ENCODE results near the gene ALKBH2. TPM values are rescaled to one million over a fixed set of nuclear protein-coding genes. Genes with fewer than 3 reads are reported as not detected.

ALKBH2 gene
- total and polyA plus RNA-seq, 2 of the 8 experiments (the other 6 are each of a cell fraction or from before 2014, with no cell fraction given): 19.1 to 22.5 TPM

- POLR2A ChIA-PET (ENCODE audit: partially characterized antibody): interaction anchor here (0.9 kb wide), 1 partner anchor 17 kb away, joined by 5 read pairs; no protein-coding TSS in a partner anchor
- DNase-seq (ENCODE audit: low read depth in 1 of 2, low spot score in 2 of 2) (no peak), FAIRE-seq (no peak)
- Histone ChIP-seq H3K9ac (replicated peaks in 1 of 4; ENCODE audit: extremely low read depth in 1 of 4, low read depth in 3 of 4, low read length in 3 of 4) (no peak overlapping the region), H2AFZ (ENCODE audit: low read length) (no peak overlapping the region), H3K79me1 (ENCODE audit: low read depth, low read length) (no peaks in the 10 kb centered on the region), H3K23ac (ENCODE audit: insufficient read length) (no peak overlapping the region), H2BK5ac (ENCODE audit: low read depth, low read length) (no peak overlapping the region), H3K4ac (replicated peaks; ENCODE audit: insufficient read length, low read depth, low read length) (no peak overlapping the region), H3K14ac (ENCODE audit: insufficient read length) (no peak overlapping the region), H4K20me1 (replicated peaks in 1 of 2; ENCODE audit: control insufficient read depth in 1 of 2, insufficient read depth in 2 of 2, low read length in 2 of 2) (no peaks in the 10 kb centered on the region), H3K36me3 (ENCODE audit: control insufficient read depth in 2 of 4, insufficient read depth in 4 of 4, low read length in 3 of 4) (no peaks in the 10 kb centered on the region), H2BK15ac (ENCODE audit: low read length) (no peak overlapping the region), H3K4me2 (ENCODE audit: insufficient read depth in 1 of 2, low read depth in 2 of 2, low read length in 2 of 2) (no peak overlapping the region), H3K27me3 (replicated peaks in 1 of 4; ENCODE audit: control insufficient read depth in 3 of 4, extremely low read depth in 1 of 4, insufficient read depth in 3 of 4, low read length in 3 of 4) (no peaks in the 10 kb centered on the region; a peak in 1 of 7 replicates), H2BK120ac (replicated peaks; ENCODE audit: low read depth, low read length) (no peak overlapping the region), H3K4me3 (ENCODE audit: extremely low read depth in 1 of 4, insufficient read depth in 2 of 4, low read depth in 3 of 4, low read length in 4 of 4) (no peak overlapping the region), H3K18ac (ENCODE audit: extremely low read depth, low read length) (no peak overlapping the region), H2BK20ac (ENCODE audit: low read length) (no peak overlapping the region), H2BK12ac (ENCODE audit: low read depth, low read length) (no peak overlapping the region), H4K8ac (ENCODE audit: extremely low read depth, insufficient read depth, low read length) (no peak overlapping the region), H2AK5ac (ENCODE audit: low read depth, low read length) (no peak overlapping the region), H4K5ac (ENCODE audit: insufficient read length, low read depth, low read length) (no peak overlapping the region), H4K91ac (replicated peaks; ENCODE audit: insufficient read length, low read length) (no peak overlapping the region), H3K56ac (replicated peaks; ENCODE audit: insufficient read length, low read depth, low read length) (no peak overlapping the region), H3K4me1 (replicated peaks in 1 of 4; ENCODE audit: control insufficient read depth in 3 of 4, insufficient read depth in 4 of 4, low read length in 3 of 4) (peaks cover 2 to 9% (median 5%) of the 10 kb centered on the region in 4 experiments; a peak in 4 of 7 replicates), H3K79me2 (ENCODE audit: control insufficient read depth in 1 of 2, insufficient read depth in 2 of 2, low read length in 2 of 2) (no peaks in the 10 kb centered on the region), H3K23me2 (ENCODE audit: low read depth, low read length) (no peaks in the 10 kb centered on the region), H3K27ac (ENCODE audit: low read depth, low read length) (no peak overlapping the region), H3K9me3 (ENCODE audit: insufficient read depth in 2 of 2, low read depth in 1 of 2, low read length in 1 of 2) (no peaks in the 10 kb centered on the region)
- CTCF ChIA-PET (ENCODE audit: partially characterized antibody): interaction anchor here (0.6 to 5.0 kb wide), 6 partner anchors 8 to 473 kb away, joined by 3 to 29 read pairs (median 3); no protein-coding TSS in a partner anchor
- WGBS, 2 experiments (ENCODE audit: extremely low coverage in 1 of 2, insufficient coverage in 1 of 2, insufficient read length in 1 of 2, insufficient replicate concordance in 2 of 2, low coverage in 1 of 2, low lambda C conversion rate in 2 of 2, missing lambda C conversion rate in 1 of 2): 95% methylated on average over 2 of the region's 2 CpGs; no CpG with 5 or more reads in 1 of the 2 experiments
- TF ChIP-seq SIN3A (conservative IDR thresholded peaks at IDR 0.05 in 1 of 2, IDR thresholded peaks at IDR 0.05 in 1 of 2; ENCODE audit: low read depth in 1 of 2, low read length in 2 of 2): no peak
- no peak for TF ChIP-seq YY1 (IDR thresholded peaks at IDR 0.05; ENCODE audit: low read depth, low read length)
Observed at GRCh38 chr12:109120095-109120494, 26.8 kb upstream of the ALKBH2 start.

All from H1 (cell line).